HuH-7 (cell line): ENCODE data around the gene FARSA.
"Not testable (repeated sequence)": the region's sequence is repeated elsewhere in the genome, so short reads cannot be mapped to it uniquely, and the experiment has no call there.

Experiments
- DNase-seq: peaks from one replicate; pipeline ENCODE4 v3.0.0; 2011; ENCODE audit warnings: low spot score

The FARSA gene

GRCh38 chr19:12890787-12891552, 42.5 kb downstream of the FARSA start, which contains the start of gene GCDH:
Gene GCDH, plus strand, starts transcription at chr19:12891160. Its CDS starts 145 bp downstream, at chr19:12891305.
- DNase-seq = peak; percentile 99

DNA sequence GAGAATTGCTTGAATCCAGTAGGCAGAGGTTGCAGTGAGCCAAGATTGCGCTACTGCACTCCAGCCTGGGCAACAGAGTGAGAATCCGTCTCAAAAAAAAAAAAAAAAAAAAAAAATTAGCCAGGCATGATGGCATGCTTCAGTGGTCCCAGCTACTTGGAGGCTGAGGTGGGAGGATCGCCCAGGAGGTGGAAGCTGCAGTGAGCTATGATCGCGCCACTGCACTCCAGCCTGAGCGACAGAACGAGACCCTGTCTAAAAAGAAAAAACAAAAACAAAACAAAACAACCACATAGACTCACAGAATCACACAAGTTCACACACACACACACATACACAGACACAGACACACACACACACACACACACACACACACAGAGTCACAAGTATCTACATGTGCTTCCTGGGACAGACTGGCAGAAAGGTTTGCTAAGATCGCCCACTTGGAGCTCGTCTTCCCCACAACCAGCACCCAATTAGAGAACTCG, 43.2 kb downstream of the FARSA start:
- not testable (repeated sequence) for DNase-seq

GRCh38 chr19:12888006-12888603, 45.4 kb downstream of the FARSA start:
- no peak for DNase-seq

DNA sequence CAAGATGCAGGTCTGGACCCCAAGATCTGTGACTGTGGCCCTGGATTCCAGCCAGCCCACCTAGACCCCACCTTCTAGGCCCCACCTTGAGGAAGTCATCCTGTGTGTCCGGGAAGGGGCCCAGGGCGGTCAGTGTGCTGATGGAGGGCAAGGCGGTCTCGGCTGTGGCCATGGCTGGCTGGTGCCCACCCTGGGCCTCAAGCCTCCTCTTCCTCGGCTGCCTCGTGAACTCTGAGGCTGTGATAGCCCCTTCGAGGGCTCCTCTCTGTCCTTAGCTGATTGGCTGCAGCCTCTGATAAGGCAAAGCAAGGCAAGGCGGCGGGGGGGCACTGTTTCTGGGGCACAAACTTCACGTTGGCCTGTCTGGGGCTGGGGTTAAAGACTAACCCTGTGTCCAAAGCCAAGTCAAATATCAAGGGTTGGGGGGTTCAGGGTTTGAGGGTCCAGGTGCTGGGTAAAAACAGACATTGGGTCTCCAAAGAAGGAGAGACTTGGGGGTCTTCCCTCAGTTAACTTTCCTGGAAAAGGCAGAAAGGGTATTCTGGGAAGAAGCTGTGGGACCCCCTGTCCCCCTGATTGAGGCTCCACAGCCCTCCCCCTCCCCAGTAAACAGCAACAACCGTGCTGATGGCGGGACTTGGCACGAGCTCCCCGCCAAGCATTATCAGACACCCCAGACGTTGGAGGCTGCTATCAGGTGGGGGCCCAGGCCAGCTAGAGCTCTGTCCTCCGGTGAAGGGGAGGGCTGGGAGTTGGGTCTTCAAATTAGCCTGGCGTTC, 46.4 kb downstream of the FARSA start, which contains the start of gene KLF1:
TSS of gene KLF1 (minus strand) at position 233 of the 779 bp plus-strand sequence. CDS start at position 172, 61 bp downstream.
- no peak for DNase-seq

DNA sequence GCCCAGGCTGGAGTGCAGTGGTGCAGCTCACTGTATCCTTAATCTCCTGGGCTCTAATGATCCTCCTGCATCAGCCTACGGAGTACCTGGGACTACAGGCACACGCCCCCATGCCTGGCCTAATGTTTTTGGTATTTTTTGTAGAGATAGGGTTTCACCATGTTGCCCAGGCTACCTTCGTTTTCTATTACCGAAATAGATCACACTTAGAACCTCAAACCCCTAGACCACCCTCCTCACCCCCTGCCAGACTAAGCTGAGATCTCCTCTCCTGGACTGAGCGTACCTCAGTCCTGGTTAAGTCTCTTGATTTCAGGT, 46.9 kb downstream of the FARSA start:
- no peak for DNase-seq

DNA sequence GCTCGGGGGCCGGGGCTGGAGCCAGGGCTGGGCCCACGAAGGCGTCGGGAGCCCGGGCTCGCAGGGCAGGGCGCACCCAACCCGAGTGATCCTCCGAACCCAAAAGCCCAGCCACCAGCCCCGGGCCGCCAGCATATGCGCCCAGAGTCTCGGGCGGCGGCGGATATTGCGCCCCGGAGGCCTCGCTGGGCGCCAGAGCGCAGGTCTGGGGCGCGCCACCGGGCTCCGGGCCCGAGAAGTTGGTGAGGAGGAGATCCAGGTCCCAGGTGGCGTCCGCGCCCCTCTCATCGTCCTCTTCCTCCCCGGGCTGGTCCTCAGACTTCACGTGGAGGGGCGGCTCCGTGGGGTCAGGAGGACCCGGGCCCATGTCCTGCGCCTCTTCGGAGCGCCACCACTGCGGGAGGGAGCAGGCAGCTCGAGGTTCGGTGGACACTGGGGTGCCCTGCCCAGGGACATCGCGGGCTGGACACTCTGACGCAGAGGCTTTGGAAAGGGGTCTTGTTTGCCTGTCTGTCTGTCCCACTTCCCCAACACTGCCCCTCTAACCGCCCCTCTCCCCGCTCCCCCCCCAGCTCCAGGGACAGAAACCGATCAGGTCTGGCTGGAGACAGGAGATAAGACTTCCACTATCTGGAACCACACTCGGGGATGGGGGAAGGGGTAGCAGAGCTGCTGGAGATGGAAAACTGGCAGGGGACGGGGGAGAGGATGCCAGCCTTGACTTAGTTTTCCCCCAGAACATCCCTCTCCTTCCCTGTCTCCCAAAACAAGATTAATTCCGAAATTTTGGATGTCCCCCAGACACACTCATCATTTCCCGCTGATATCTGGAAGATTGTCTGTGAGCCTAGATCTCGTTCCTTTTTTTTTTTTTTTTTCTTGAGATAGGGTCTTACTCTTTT, 47.5 kb downstream of the FARSA start:
- no peak for DNase-seq

DNA sequence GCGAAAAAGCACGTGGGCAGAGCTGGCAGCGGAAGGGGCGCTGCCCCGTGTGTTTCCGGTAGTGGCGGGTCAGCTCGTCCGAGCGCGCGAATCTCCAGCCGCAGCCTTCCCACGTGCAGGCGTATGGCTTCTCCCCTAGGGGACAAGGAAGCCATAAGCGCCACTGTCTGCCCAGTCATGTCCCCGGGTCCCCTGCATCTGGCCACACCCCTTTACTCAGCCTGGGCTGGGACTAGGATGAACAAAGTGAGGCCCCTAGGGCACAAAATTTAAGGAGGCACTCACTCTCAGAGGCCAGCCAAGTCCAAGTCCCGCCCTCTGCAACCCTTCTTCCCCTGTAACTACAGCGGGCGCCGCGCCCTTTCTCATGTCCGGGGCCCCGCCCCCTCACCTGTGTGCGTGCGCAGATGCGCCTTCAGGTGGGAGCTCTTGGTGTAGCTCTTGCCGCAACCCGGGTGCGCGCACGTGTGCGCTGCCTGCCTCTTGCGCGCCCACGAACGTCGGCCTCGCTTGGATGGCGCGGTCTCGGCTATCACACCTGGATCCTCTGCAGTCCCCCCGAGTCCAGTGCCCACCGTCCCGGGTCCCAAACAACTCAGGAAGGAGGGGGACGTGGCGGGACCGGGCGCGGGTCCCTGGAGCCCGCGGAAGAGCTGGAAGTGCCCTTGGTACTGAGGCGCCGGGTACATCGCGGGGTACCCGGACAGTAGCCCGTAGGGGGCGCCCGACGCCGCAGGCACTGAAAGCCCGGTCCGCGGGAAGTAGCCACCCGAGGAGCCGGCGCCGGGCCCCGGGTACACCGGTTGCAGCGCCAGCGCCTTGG, 48.4 kb downstream of the FARSA start:
- no peak for DNase-seq

DNA sequence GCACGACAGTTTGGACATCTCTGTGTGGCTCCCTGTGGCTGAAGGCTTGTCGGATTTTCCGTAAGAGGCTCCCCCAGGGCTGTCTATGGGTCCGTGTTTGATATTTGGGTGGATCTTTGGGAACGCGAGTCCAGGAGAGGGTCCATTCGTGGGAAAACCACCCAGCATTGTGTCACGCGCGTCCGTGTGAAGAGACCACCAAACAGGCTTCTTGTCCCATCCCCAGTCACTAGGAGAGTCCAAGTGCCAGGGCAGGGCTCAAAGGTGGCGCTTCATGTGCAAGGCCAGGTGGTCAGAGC, 48.9 kb downstream of the FARSA start:
- DNase-seq = no peak

DNA sequence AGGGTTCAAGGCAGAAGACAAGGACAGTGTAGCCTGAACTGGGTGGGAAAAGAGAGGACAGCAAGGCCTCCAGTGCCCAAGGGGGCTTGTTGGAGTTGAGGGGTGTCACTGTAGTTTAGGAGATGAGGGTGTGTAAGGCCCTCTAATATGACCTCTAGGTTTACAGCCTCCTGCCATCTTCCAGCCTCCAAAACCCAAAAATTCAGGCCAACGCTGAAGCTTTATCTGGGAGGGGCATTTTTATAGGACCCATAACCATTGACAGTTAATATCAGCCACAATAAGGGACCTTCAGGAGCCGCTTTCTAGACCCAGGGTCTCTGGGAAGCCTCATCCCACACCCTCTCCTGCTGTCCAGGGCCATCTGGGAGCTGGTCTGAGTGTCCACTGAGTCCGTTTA, 49.3 kb downstream of the FARSA start:
- no peak for DNase-seq

- DNase-seq = no peak
Measured at GRCh38 chr19:12882589-12882988, 50.9 kb downstream of the FARSA start.

DNA sequence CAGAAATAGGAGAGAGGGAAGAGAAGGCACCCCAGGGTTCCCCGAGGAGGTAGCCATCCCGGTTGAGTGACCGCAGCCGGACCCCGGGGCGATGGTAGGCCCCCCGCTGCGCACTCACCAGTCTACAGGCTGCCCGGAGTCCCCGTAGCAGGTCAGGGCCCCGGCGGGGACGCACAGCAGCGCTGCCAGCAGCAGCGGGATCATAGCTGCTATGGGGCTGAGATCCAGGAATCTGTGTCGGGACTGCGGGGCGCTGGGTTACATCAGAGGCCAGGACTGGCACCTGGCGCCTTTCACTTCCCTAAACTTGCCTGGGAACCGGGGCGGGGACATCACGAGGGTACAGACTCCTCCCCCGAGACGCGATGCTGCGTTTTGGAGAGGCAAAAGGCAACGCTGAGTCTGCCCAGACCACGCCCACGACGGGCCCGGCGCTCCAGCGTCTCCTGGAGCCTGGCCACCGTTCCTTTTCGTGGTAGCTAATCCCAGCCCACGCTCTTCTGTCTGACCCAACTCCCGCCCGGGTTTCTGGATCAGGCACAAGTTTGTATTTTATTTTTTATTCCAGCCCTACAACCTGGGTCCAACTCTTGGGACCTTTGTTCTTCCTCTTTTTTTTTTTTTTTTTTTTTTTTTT, 52.2 kb downstream of the FARSA start, which contains the start of gene DNASE2:
TSS of gene DNASE2 (minus strand) at position 278 of the 637 bp plus-strand sequence. CDS start at position 204, 74 bp downstream.
- peak; percentile 97 for DNase-seq

DNA sequence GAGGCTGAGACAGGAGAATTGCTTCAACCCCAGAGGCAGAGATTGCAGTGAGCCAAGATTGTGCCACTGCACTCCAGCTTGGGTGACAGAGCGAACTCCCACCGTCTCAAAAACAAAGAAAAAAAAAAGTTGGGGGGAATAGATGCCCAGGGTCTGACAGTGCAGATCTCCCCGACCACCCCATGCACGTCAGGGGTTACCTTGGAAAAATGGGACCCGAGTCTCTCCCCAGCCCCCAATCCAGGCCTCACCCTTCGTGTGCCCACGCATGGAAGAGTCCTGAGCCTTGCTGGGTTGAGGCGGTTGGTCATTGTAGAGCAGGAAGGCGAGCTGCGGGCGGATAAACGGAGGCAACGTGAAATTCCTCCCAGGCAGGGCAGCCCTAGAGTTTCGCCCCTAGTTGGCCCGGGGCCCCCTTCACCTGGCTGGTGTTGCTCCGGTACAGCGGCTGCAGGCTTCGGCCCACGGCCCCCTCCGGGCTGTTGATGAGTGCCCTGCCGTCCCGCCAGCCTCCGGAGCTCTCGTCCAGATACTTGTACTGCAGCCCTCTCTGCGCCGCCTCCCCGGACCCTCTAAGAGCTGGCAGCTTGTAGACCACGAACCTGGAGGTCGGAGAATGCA, 52.9 kb downstream of the FARSA start:
- DNase-seq = no peak

- DNase-seq = no peak
Measured at GRCh38 chr19:12875086-12875485, 58.4 kb downstream of the FARSA start.

DNA sequence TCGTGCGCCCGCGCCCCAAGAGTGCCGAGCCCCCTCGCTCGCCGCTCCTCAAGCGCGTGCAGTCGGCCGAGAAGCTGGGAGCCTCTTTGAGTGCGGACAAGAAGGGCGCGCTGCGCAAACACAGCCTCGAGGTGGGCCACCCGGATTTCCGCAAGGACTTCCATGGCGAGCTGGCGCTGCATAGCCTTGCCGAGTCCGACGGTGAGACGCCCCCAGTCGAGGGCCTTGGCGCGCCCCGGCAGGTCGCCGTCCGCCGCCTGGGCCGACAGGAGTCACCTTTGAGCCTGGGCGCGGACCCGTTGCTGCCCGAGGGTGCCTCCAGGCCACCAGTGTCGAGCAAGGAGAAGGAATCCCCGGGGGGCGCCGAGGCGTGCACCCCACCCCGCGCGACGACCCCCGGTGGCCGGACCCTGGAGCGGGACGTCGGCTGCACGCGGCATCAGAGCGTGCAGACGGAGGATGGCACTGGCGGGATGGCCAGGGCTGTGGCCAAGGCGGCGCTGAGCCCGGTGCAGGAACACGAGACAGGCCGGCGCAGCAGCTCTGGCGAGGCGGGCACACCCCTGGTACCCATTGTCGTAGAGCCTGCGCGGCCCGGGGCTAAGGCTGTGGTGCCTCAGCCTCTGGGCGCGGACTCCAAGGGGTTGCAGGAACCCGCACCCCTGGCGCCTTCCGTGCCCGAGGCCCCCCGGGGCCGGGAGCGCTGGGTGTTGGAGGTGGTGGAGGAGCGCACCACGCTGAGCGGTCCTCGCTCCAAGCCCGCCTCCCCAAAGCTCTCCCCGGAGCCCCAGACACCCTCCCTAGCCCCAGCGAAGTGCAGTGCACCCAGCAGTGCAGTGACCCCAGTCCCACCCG, 59.4 kb downstream of the FARSA start:
- no peak for DNase-seq

GRCh38 chr19:12872941-12873890, 60.3 kb downstream of the FARSA start:
- DNase-seq = no peak
